Fibroblast of lung (primary cell): ENCODE results near the gene FCGR3B.
"Not testable (repeated sequence)": the region's sequence is repeated elsewhere in the genome, so short reads cannot be mapped to it uniquely, and the experiment has no call there.

Experiments
- EZH2 ChIP-seq: IDR thresholded peaks from 2 replicates; pipeline ENCODE4 v1.5.1; 2012; ENCODE audit warnings: low read length, control low read depth, mild to moderate bottlenecking; ENCODE audit errors: missing control alignments
- TF ChIP-seq, protein P1 (sequence below), 2 donors: IDR thresholded peaks in 1 of 2; conservative IDR thresholded peaks in 1 of 2; 1 replicate in 1 of 2; 2 replicates in 1 of 2; pipeline ENCODE4 v1.5.1; 2011 to 2012; ENCODE audit warnings: low read length in 2 of 2, control low read depth in 1 of 2, inconsistent platforms in 1 of 2, low read depth in 1 of 2, mild to moderate bottlenecking in 1 of 2

DNA sequence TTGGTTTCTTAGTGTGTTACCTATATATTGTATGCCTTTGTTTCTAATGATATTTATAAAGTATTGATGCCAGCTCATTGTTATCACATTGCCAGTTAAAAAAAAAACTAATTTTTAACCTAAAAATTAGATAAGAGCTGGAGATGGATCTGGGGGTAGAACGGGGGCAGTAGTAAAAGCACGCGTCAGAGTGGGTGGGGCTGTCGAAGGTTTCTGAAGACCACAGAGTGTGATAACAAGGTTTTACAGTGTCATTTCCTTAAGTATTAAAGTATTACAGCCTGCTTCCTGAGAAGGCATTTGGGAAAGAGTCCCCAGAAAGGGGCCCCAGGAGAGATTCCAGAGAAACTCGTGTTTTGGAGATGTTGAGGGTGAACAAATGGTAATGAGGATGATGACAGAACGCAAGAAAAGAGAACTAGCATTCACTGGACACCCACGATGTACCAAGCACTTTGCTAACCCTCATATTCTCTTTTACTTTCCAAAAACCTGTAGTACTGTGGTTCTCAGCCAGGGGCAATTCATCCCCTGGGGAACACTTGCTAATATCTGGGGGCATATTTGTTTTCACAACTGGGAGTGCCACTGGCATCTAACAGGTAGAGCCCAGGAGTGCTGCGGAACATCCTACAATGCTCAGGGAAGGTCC, 51.0 kb downstream of the FCGR3B start:
- TF ChIP-seq, protein P1, sequence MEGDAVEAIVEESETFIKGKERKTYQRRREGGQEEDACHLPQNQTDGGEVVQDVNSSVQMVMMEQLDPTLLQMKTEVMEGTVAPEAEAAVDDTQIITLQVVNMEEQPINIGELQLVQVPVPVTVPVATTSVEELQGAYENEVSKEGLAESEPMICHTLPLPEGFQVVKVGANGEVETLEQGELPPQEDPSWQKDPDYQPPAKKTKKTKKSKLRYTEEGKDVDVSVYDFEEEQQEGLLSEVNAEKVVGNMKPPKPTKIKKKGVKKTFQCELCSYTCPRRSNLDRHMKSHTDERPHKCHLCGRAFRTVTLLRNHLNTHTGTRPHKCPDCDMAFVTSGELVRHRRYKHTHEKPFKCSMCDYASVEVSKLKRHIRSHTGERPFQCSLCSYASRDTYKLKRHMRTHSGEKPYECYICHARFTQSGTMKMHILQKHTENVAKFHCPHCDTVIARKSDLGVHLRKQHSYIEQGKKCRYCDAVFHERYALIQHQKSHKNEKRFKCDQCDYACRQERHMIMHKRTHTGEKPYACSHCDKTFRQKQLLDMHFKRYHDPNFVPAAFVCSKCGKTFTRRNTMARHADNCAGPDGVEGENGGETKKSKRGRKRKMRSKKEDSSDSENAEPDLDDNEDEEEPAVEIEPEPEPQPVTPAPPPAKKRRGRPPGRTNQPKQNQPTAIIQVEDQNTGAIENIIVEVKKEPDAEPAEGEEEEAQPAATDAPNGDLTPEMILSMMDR (conservative IDR thresholded peaks at IDR 0.05 in 1 of 2, IDR thresholded peaks at IDR 0.05 in 1 of 2; ENCODE audit: low read depth in 1 of 2, low read length in 2 of 2): not testable (repeated sequence)
- TF ChIP-seq EZH2: not testable (repeated sequence)
